Measurements from ENCODE around the gene ACTG1. TPM values are rescaled to one million over a fixed set of nuclear protein-coding genes. Genes with fewer than 3 reads are reported as not detected.
A peak's percentile ranks its signal among the peaks of the same experiment; 100 is the strongest.

The ACTG1 gene
- total and polyA plus RNA-seq, 2 of the 4 experiments (the other 2 are of a cell fraction): 10,907 to 15,732 TPM

- H2AFZ ChIP-seq (replicated peaks; ENCODE audit: low read length, poor library complexity): peak overlapping the region; percentile 32
- H4K5ac ChIP-seq (ENCODE audit: low read depth, low read length): no peak overlapping the region
- no peaks in the 10 kb centered on the region for H3K9me1 ChIP-seq (ENCODE audit: insufficient read depth, low read length)
- no peak overlapping the region for H4K91ac ChIP-seq (ENCODE audit: insufficient read depth, low read depth, low read length)
- H3K14ac ChIP-seq (replicated peaks; ENCODE audit: low read depth, low read length): no peak overlapping the region
- DNase-seq (no peak), ATAC-seq (ENCODE audit: low read depth) (no peak)
- intact Hi-C loops (cut with micrococcal nuclease) (no loop called here), in situ Hi-C loops (cut with MboI; ENCODE audit: low sequenced_read_pairs) (no loop called here), dilution Hi-C loops (cut with HindIII; ENCODE audit: low sequenced_read_pairs, unreplicated experiment) (no loop called here)
- H3K27me3 ChIP-seq (ENCODE audit: control insufficient read depth, insufficient read depth, low read length): no peaks in the 10 kb centered on the region; the same call in 1 of the 2 replicates
- no peaks in the 10 kb centered on the region for H3K9me3 ChIP-seq (ENCODE audit: control insufficient read depth, insufficient read depth, low read length)
- H2BK5ac ChIP-seq (ENCODE audit: low read depth, low read length, poor library complexity, severe bottlenecking): no peak overlapping the region
- H3K36me3 ChIP-seq (ENCODE audit: control insufficient read depth, insufficient read depth, low read length): no peaks in the 10 kb centered on the region
- ChIA-PET CTCF (interaction anchor here (0.7 kb wide), 1 partner anchor 247 kb away, joined by 3 read pairs; no protein-coding TSS in a partner anchor), POLR2A (ENCODE audit: unreplicated experiment) (no interaction called here)
- H3K4me2 ChIP-seq (ENCODE audit: low read depth, low read length): no peak overlapping the region
- H4K20me1 ChIP-seq (ENCODE audit: insufficient read depth, low read length): peaks cover 10% of the 10 kb centered on the region
- no peaks in the 10 kb centered on the region for H3K79me1 ChIP-seq (ENCODE audit: low read depth in 1 of 2, low read length in 2 of 2)
- no peak overlapping the region for H2BK15ac ChIP-seq (ENCODE audit: low read depth, low read length)
- H3K56ac ChIP-seq (ENCODE audit: extremely low read depth, insufficient read depth, low read length): no peak overlapping the region
- no TSS peak for BruUV-seq (replicated peaks)
- no peak overlapping the region; the same call in 1 of the 2 replicates for H3K23ac ChIP-seq (ENCODE audit: low read depth, low read length)
- 57% methylated on average over 5 of the region's 12 CpGs; no CpG with 5 or more reads in 1 of the 2 experiments for WGBS, 2 experiments (ENCODE audit: extremely low coverage in 2 of 2, insufficient read length in 1 of 2)
- no peak overlapping the region for H2AK9ac ChIP-seq (replicated peaks; ENCODE audit: low read depth, low read length, poor library complexity)
- TF ChIP-seq RAD21 (IDR thresholded peaks at IDR 0.05; ENCODE audit: low read length): no peak
- no peak for TF ChIP-seq USF2 (IDR thresholded peaks at IDR 0.05; ENCODE audit: low read depth, low read length)
- no peak for TF ChIP-seq BHLHE40 (IDR thresholded peaks at IDR 0.05; ENCODE audit: low read depth, low read length)
- no peak for TF ChIP-seq ELK1 (IDR thresholded peaks at IDR 0.05; ENCODE audit: borderline replicate concordance, low read depth, low read length)
- TF ChIP-seq MXI1 (IDR thresholded peaks at IDR 0.05; ENCODE audit: borderline replicate concordance, low read depth, low read length): no peak
- no peak for TF ChIP-seq POLR2A (IDR thresholded peaks at IDR 0.05; ENCODE audit: low read depth, low read length)
- TF ChIP-seq MAFK (IDR thresholded peaks at IDR 0.05; ENCODE audit: low read depth, low read length): no peak
- no peak for TF ChIP-seq RFX5 (IDR thresholded peaks at IDR 0.05; ENCODE audit: low read depth, low read length)
- TF ChIP-seq CHD1 (IDR thresholded peaks at IDR 0.05; ENCODE audit: low read depth, low read length): no peak
- no peak for TF ChIP-seq CTCF (conservative IDR thresholded peaks at IDR 0.05; ENCODE audit: low read depth, low read length)
- no peak for TF ChIP-seq SMC3 (IDR thresholded peaks at IDR 0.05; ENCODE audit: low read depth, low read length)
- no peak overlapping the region for H3K9ac ChIP-seq (ENCODE audit: low read depth, low read length)
- no peak overlapping the region for H2BK20ac ChIP-seq (ENCODE audit: low read depth, low read length)
- no peak overlapping the region for H3K18ac ChIP-seq (ENCODE audit: low read depth, low read length)
- H2AK5ac ChIP-seq (ENCODE audit: low read depth, low read length): no peak overlapping the region
- no peak overlapping the region for H3K4ac ChIP-seq (ENCODE audit: low read depth, low read length)
- peaks cover 8% of the 10 kb centered on the region for H3K4me1 ChIP-seq (ENCODE audit: control insufficient read depth, insufficient read depth, low read length)
- no peak overlapping the region for H2BK120ac ChIP-seq (ENCODE audit: low read depth, low read length)
- H3K4me3 ChIP-seq (ENCODE audit: insufficient read depth, low read depth, low read length): no peak overlapping the region
- no peak overlapping the region for H4K8ac ChIP-seq (ENCODE audit: low read depth in 2 of 2, low read length in 2 of 2)
- H3K27ac ChIP-seq (ENCODE audit: insufficient read depth, low read length): no peak overlapping the region
Observed at GRCh38 chr17:81502471-81503017, 10.1 kb downstream of the ACTG1 start.
